UCSD-AML1 (cell line): ENCODE data around the gene SH3D19.
"Not testable (repeated sequence)": the region's sequence is repeated elsewhere in the genome, so short reads cannot be mapped to it uniquely, and the experiment has no call there.

Experiments
- DNase-seq: peaks from one replicate; lab custom pipeline; 2025; ENCODE audit not compliant: unreplicated experiment; lab: John Stamatoyannopoulos, UW

SH3D19 gene

GRCh38 chr4:151322161-151322560 lies 3.2 kb downstream of the SH3D19 start:
- DNase-seq: not testable (repeated sequence)

GRCh38 chr4:151321586-151321985 lies 3.8 kb downstream of the SH3D19 start:
- DNase-seq: no peak

- no peak for DNase-seq
These were observed 5.9 kb downstream of the SH3D19 start for GRCh38 chr4:151319490-151319889.

- DNase-seq: no peak
These were observed 6.9 kb downstream of the SH3D19 start for GRCh38 chr4:151318307-151319006.

- DNase-seq: no peak
These were observed 8.8 kb downstream of the SH3D19 start for GRCh38 chr4:151316645-151317044.

- no peak for DNase-seq
These were observed 10.1 kb downstream of the SH3D19 start for GRCh38 chr4:151315212-151315886.

GRCh38 chr4:151314479-151314878 lies 10.9 kb downstream of the SH3D19 start:
- DNase-seq: no peak

GRCh38 chr4:151314010-151314355 lies 11.4 kb downstream of the SH3D19 start:
- no peak for DNase-seq

GRCh38 chr4:151313306-151314009 lies 11.9 kb downstream of the SH3D19 start:
- no peak for DNase-seq

- no peak for DNase-seq
These were observed 15.2 kb downstream of the SH3D19 start for GRCh38 chr4:151310124-151310728.

- DNase-seq: no peak
These were observed 20.6 kb downstream of the SH3D19 start for GRCh38 chr4:151304755-151305154.

- DNase-seq: no peak
These were observed 21.2 kb downstream of the SH3D19 start for GRCh38 chr4:151304226-151304625.

GRCh38 chr4:151302432-151302831 lies 23.0 kb downstream of the SH3D19 start:
- no peak for DNase-seq

GRCh38 chr4:151297170-151297569 lies 28.2 kb downstream of the SH3D19 start:
- no peak for DNase-seq

- DNase-seq: no peak
These were observed 29.2 kb downstream of the SH3D19 start for GRCh38 chr4:151296227-151296626.

- no peak for DNase-seq
These were observed 30.4 kb downstream of the SH3D19 start for GRCh38 chr4:151294833-151295496.

- no peak for DNase-seq
These were observed 33.4 kb downstream of the SH3D19 start for GRCh38 chr4:151292038-151292437.

GRCh38 chr4:151291485-151291884 lies 33.9 kb downstream of the SH3D19 start:
- no peak for DNase-seq

- DNase-seq: no peak
These were observed 38.0 kb downstream of the SH3D19 start for GRCh38 chr4:151287409-151287808.

GRCh38 chr4:151284534-151285245 lies 40.7 kb downstream of the SH3D19 start:
- DNase-seq: no peak
